ENCODE data around the gene TMEM130.

TMEM130 gene

GRCh38 chr7:98902523-98902922 is 32.7 kb upstream of the TMEM130 start:
- H3K27me3 ChIP-seq, result no peaks in the 10 kb centered on the region
- no peaks in the 10 kb centered on the region for H3K4me1 ChIP-seq
- H3K4me2 ChIP-seq, result no peak overlapping the region
- H4K20me1 ChIP-seq, result peaks cover 42% of the 10 kb centered on the region
- no peak overlapping the region for H3K27ac ChIP-seq
- no peak overlapping the region for H3K9ac ChIP-seq
- no peak for TF ChIP-seq Cebpa-rat (IDR thresholded peaks at IDR 0.05)
- peaks cover 99% of the 10 kb centered on the region for H3K36me3 ChIP-seq
- H3K4me3 ChIP-seq, result no peak overlapping the region
- no peaks in the 10 kb centered on the region for H3K9me3 ChIP-seq

- H3K9ac ChIP-seq, result no peak overlapping the region
- TF ChIP-seq Cebpa-rat (IDR thresholded peaks at IDR 0.05), result no peak
- H3K4me3 ChIP-seq, result no peak overlapping the region
- no peaks in the 10 kb centered on the region for H3K4me1 ChIP-seq
- H3K4me2 ChIP-seq, result no peak overlapping the region
- H3K27ac ChIP-seq, result no peak overlapping the region
- peaks cover 50% of the 10 kb centered on the region for H4K20me1 ChIP-seq
- H3K36me3 ChIP-seq, result peaks cover 99% of the 10 kb centered on the region
- H3K27me3 ChIP-seq, result no peaks in the 10 kb centered on the region
- no peaks in the 10 kb centered on the region for H3K9me3 ChIP-seq
Observed at GRCh38 chr7:98900815-98901214, 31.0 kb upstream of the TMEM130 start.

DNA sequence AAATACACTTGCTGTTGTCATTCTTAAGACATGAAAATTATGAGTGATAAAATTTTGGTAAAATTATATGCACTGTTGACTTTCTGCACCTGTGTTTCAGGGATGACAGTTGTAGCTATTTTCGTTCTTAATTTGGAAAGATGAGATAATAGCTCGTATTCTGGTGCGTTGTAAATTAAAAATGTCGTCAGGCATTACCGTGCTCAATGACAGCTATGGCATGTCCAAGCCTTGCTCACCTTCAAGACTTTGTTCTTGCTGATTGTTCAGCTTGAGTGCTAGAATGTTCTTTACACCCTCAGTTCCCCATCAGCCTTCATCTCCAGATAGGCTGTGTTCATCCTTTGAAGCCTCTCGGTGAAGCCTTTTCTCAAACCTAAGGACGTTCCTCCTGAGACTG is 30.0 kb upstream of the TMEM130 start:
- no peak overlapping the region for H3K4me2 ChIP-seq
- H3K27ac ChIP-seq, result no peak overlapping the region
- no peaks in the 10 kb centered on the region for H3K9me3 ChIP-seq
- H3K9ac ChIP-seq, result no peak overlapping the region
- peaks cover 50% of the 10 kb centered on the region for H4K20me1 ChIP-seq
- no peaks in the 10 kb centered on the region for H3K4me1 ChIP-seq
- no peak overlapping the region for H3K4me3 ChIP-seq
- H3K27me3 ChIP-seq, result no peaks in the 10 kb centered on the region
- H3K36me3 ChIP-seq, result peaks cover 99% of the 10 kb centered on the region
- no peak for TF ChIP-seq Cebpa-rat (IDR thresholded peaks at IDR 0.05)

- no peaks in the 10 kb centered on the region for H3K4me1 ChIP-seq
- H3K9ac ChIP-seq, result no peak overlapping the region
- H3K27me3 ChIP-seq, result no peaks in the 10 kb centered on the region
- no peak overlapping the region for H3K27ac ChIP-seq
- no peak for TF ChIP-seq Cebpa-rat (IDR thresholded peaks at IDR 0.05)
- H3K4me2 ChIP-seq, result no peak overlapping the region
- peaks cover 74% of the 10 kb centered on the region for H4K20me1 ChIP-seq
- H3K36me3 ChIP-seq, result peaks cover 99% of the 10 kb centered on the region
- H3K9me3 ChIP-seq, result no peaks in the 10 kb centered on the region
- no peak overlapping the region for H3K4me3 ChIP-seq
Observed at GRCh38 chr7:98892609-98893008, 22.8 kb upstream of the TMEM130 start.

GRCh38 chr7:98887038-98887437 is 17.2 kb upstream of the TMEM130 start:
- TF ChIP-seq Cebpa-rat (IDR thresholded peaks at IDR 0.05), result no peak
- Histone ChIP-seq H3K9ac (no peak overlapping the region), H3K4me2 (no peak overlapping the region), H3K36me3 (peaks cover 97% of the 10 kb centered on the region), H3K4me3 (no peak overlapping the region), H3K27ac (no peak overlapping the region), H3K27me3 (no peaks in the 10 kb centered on the region), H4K20me1 (peaks cover 84% of the 10 kb centered on the region), H3K9me3 (no peaks in the 10 kb centered on the region), H3K4me1 (peaks cover 10% of the 10 kb centered on the region)

DNA sequence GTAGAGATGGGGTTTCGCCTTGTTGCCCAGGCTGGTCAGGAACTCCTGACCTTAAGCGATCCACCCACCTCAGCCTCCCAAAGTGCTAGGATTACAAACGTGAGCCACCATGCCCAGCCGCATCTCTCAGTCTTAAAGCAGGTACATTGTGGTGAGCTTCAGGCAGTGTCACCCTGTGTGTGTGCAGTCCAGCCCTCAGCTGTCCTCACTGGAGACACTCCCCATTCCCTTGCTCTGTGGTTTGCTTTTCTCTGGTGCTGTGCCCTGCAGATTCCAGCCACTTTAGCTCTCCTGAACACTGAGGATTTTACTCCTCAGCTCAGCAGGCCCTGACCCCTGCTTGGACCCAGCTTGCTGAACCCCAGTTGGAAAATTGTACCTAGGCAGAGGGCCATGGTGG is 14.6 kb upstream of the TMEM130 start:
- peaks cover 24% of the 10 kb centered on the region for H3K4me1 ChIP-seq
- peaks cover 93% of the 10 kb centered on the region for H4K20me1 ChIP-seq
- no peak overlapping the region for H3K4me3 ChIP-seq
- no peaks in the 10 kb centered on the region for H3K27me3 ChIP-seq
- TF ChIP-seq Cebpa-rat (IDR thresholded peaks at IDR 0.05), result no peak
- 0 out of 2 replicates have a peak overlapping the region, but pooled peaks have one; percentile 18 for H3K9ac ChIP-seq
- no peak overlapping the region for H3K27ac ChIP-seq
- H3K9me3 ChIP-seq, result no peaks in the 10 kb centered on the region
- peak overlapping the region; percentile 3; the same call in 1 of the 2 replicates for H3K4me2 ChIP-seq
- H3K36me3 ChIP-seq, result peaks cover 87% of the 10 kb centered on the region

DNA sequence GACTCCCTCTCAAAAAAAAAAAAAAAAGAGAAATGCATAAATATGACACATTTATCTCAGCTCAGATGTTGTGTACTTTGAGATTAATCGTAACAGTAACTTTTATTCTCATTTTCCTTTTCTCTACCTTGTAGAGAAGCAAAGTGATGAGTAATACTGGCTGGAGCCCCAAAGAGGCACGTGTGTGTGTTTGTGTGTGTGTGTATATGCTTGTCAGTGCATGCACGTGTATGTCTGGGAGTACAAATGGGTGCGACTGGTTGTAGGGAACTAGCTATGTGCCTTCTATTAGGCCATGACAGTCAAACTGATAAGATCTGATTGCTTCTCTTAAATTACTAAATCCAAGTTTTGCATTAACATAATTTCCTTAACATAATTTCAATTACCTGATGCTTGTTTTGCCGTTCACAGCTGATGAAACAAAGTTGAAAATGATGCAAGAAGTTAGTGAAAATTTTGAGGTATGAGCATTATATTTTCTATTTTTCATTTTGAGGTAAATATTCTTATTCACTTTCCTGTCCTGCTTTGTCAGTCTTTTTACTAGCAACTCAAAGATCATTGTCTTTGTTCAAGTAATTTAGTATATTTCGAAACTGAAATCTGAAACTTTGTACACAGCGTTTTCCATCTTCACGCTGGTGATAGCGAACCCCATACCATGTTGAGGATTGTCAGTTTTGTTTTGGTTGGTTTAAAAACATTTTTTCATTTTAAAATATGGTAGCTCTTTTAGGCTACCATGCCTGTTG is 11.9 kb upstream of the TMEM130 start:
- H3K9me3 ChIP-seq, result no peaks in the 10 kb centered on the region
- no peak overlapping the region for H3K9ac ChIP-seq
- H3K36me3 ChIP-seq, result peaks cover 60% of the 10 kb centered on the region
- TF ChIP-seq Cebpa-rat (IDR thresholded peaks at IDR 0.05), result no peak
- H3K27me3 ChIP-seq, result no peaks in the 10 kb centered on the region
- no peak overlapping the region for H3K4me2 ChIP-seq
- H4K20me1 ChIP-seq, result peaks cover 72% of the 10 kb centered on the region
- H3K4me1 ChIP-seq, result peaks cover 30% of the 10 kb centered on the region
- H3K27ac ChIP-seq, result no peak overlapping the region
- H3K4me3 ChIP-seq, result no peak overlapping the region

DNA sequence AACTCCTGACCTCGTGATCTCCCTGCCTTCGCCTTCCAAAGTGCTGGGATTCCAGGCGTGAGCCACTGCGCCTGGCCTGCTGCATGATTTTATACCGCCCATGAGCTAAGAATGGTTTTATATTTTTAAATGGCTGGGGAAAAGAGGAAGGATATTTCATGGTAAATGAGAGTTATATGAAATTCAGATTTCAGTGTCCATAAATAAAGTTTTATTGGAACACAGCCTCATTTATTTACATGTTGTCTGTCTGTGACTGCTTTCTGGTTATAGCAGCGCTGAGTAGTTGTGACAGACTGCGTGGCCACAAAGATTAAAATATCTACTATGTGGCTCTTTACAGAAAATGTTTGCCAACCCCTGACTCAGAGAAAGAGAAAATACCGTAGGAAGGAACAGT is 10.7 kb upstream of the TMEM130 start:
- TF ChIP-seq Cebpa-rat (IDR thresholded peaks at IDR 0.05), result no peak
- Histone ChIP-seq H4K20me1 (peaks cover 64% of the 10 kb centered on the region), H3K27me3 (no peaks in the 10 kb centered on the region), H3K4me2 (peak overlapping the region; percentile 97), H3K36me3 (peaks cover 51% of the 10 kb centered on the region), H3K4me3 (no peak overlapping the region), H3K9ac (peak overlapping the region; percentile 99; the same call in 1 of the 2 replicates), H3K9me3 (no peaks in the 10 kb centered on the region), H3K27ac (no peak overlapping the region), H3K4me1 (peaks cover 30% of the 10 kb centered on the region)

DNA sequence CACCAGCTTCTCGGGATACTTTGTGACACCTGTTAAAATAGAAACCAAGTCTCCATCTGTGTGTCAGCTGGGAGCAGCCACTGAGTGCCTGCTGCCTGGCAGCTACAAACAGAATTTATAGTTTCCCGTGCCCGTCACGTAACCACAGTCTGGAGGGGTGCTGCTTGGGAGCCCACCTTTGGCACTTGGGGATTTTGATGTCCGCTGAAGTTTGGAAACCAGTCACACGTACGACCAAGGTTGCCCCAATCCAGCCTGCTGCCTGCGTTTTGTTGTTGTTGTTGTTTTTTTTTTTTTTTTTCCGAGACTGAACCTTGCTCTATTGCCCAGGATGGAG is 10.1 kb upstream of the TMEM130 start:
- Histone ChIP-seq H3K27ac (peak overlapping the region; percentile 99; the same call in 1 of the 2 replicates), H3K9me3 (no peaks in the 10 kb centered on the region), H3K36me3 (peaks cover 45% of the 10 kb centered on the region), H3K27me3 (no peaks in the 10 kb centered on the region), H3K4me2 (peak overlapping the region; percentile 97), H3K4me3 (peak overlapping the region; percentile 99), H3K9ac (peak overlapping the region; percentile 99), H3K4me1 (peaks cover 30% of the 10 kb centered on the region), H4K20me1 (peaks cover 58% of the 10 kb centered on the region)
- no peak for TF ChIP-seq Cebpa-rat (IDR thresholded peaks at IDR 0.05)

DNA sequence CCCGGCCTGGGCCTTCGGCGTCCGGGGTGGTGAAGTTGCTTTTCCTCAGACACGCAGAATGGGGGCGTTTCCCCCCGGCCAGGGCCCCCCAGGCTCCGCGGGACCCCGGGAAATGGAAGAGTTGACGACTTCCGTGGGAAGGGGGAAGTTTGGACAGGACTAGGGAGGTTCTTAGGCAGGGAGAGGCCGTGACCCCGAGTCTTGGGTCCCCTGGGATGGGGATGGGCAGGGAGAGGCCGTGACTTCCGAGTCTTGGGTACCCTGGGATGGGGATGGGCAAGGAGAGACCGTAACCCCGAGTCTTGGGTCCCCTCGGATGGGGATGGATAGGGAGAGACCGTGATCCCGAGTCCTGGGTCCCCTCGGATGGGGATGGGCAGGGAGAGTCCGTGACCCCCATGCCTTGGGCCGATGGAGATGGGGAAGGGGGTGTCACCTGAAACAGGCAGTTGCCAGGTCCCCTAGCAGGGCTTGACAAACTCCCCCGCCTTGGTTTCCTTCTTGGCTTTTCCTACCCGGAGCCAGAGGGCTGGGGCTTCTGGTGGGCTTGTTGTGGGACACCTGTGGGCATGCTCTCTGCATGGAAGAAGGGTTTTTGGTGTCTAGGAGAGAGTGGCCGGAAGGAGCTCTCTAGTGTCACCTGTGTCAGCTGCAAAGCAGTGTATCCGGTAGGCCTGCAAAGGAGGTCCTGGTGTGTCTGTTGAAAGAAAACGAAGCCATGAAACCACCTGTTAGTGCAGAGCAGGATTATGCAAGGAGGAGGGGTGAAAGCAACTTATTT is 9.6 kb upstream of the TMEM130 start:
- Histone ChIP-seq H3K36me3 (peaks cover 40% of the 10 kb centered on the region), H3K27ac (peak overlapping the region; percentile 99), H3K4me2 (peak overlapping the region; percentile 97), H4K20me1 (peaks cover 53% of the 10 kb centered on the region), H3K27me3 (no peaks in the 10 kb centered on the region), H3K9ac (peak overlapping the region; percentile 99), H3K9me3 (no peaks in the 10 kb centered on the region), H3K4me3 (peak overlapping the region; percentile 99), H3K4me1 (peaks cover 30% of the 10 kb centered on the region)
- no peak for TF ChIP-seq Cebpa-rat (IDR thresholded peaks at IDR 0.05)

Data from BLaER1 (cell line).